ENCODE data around the gene RECQL5.

Gene RECQL5

GRCh38 chr17:75622771-75623273 lies 44.1 kb downstream of the RECQL5 start:
- no peak for DNase-seq (ENCODE audit: low spot score)
- no peak for TF ChIP-seq CTCF (IDR thresholded peaks at IDR 0.05; ENCODE audit: borderline replicate concordance, control extremely low read depth, extremely low read depth, insufficient read depth, missing control alignments)
- in situ Hi-C loops (cut with MboI; ENCODE audit: low sequenced_read_pairs, unreplicated experiment) = no loop called here

GRCh38 chr17:75622076-75622475 lies 44.9 kb downstream of the RECQL5 start:
- no peak for TF ChIP-seq CTCF (IDR thresholded peaks at IDR 0.05; ENCODE audit: borderline replicate concordance, control extremely low read depth, extremely low read depth, insufficient read depth, missing control alignments)
- in situ Hi-C loops (cut with MboI; ENCODE audit: low sequenced_read_pairs, unreplicated experiment) = no loop called here
- DNase-seq (ENCODE audit: low spot score) = no peak

GRCh38 chr17:75621489-75621888 lies 45.5 kb downstream of the RECQL5 start:
- no peak for TF ChIP-seq CTCF (IDR thresholded peaks at IDR 0.05; ENCODE audit: borderline replicate concordance, control extremely low read depth, extremely low read depth, insufficient read depth, missing control alignments)
- no peak for DNase-seq (ENCODE audit: low spot score)
- in situ Hi-C loops (cut with MboI; ENCODE audit: low sequenced_read_pairs, unreplicated experiment) = no loop called here

- DNase-seq (ENCODE audit: low spot score) = peak; percentile 64
- in situ Hi-C loops (cut with MboI; ENCODE audit: low sequenced_read_pairs, unreplicated experiment) = loop anchor here (10.0 kb wide), 1 partner anchor 125 kb away; no protein-coding TSS in a partner anchor
- no peak for TF ChIP-seq CTCF (IDR thresholded peaks at IDR 0.05; ENCODE audit: borderline replicate concordance, control extremely low read depth, extremely low read depth, insufficient read depth, missing control alignments)
Measured at GRCh38 chr17:75619506-75620431, 47.2 kb downstream of the RECQL5 start.

- no peak for TF ChIP-seq CTCF (IDR thresholded peaks at IDR 0.05; ENCODE audit: borderline replicate concordance, control extremely low read depth, extremely low read depth, insufficient read depth, missing control alignments)
- DNase-seq (ENCODE audit: low spot score) = no peak
- in situ Hi-C loops (cut with MboI; ENCODE audit: low sequenced_read_pairs, unreplicated experiment) = loop anchor here (10.0 kb wide), 1 partner anchor 127 kb away; no protein-coding TSS in a partner anchor
Measured at GRCh38 chr17:75617675-75618074, 49.3 kb downstream of the RECQL5 start.

- in situ Hi-C loops (cut with MboI; ENCODE audit: low sequenced_read_pairs, unreplicated experiment) = loop anchor here (10.0 kb wide), 1 partner anchor 128 kb away; no protein-coding TSS in a partner anchor
- TF ChIP-seq CTCF (IDR thresholded peaks at IDR 0.05; ENCODE audit: borderline replicate concordance, control extremely low read depth, extremely low read depth, insufficient read depth, missing control alignments) = no peak
- no peak for DNase-seq (ENCODE audit: low spot score)
Measured at GRCh38 chr17:75617218-75617617, 49.7 kb downstream of the RECQL5 start.

Measured in GM13976 (cell line).